HG02623 (cell line): Measurements from ENCODE around the gene PEX6.
"Not testable (repeated sequence)": the region's sequence is repeated elsewhere in the genome, so short reads cannot be mapped to it uniquely, and the experiment has no call there.

ENCODE experiments used
- ATAC-seq: cut with Tn5 transposase; IDR thresholded peaks from one replicate; pipeline ENCODE4 v1.9.1; 2021; ENCODE audit warnings: moderate library complexity; ENCODE audit not compliant: unreplicated experiment

Gene PEX6

DNA sequence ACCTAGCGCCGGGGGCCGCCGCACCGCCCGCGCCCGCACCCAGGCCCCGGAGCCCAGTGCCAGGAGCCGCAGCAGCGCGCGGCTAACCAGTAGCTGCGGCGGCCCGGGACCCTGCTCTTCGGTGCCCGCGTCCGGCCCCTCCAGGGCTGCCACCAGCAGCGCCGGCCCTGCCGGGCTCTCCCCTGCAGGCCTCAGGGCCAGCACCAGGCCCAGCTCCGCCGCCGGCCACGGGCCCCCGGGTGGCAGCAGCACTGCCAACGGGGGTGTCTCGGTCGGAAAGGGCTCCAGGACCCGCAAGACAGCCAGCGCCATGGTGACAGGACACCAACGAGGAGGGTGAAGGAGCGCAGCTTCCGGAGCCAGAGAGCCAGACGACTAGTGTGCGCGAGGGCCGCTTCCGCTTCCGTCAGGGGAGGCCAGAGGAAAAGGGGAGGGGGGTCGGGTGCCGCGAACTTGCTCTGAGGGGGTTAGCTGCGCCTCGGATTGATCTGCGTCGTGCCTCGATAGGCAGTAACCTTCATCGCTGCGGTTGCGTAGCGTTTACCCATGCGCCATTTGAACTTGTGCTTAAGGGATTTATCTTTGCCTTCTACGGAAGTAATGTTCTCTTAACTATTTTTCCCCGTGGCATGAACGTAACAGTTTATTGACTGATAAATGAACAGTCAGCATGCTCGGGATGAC is at the start of gene PEX6:
Gene PEX6, minus strand, starts transcription at position 343 of the 684 bp plus-strand sequence. Its CDS starts 31 bp downstream, at position 312.
- ATAC-seq: peak; percentile 85

DNA sequence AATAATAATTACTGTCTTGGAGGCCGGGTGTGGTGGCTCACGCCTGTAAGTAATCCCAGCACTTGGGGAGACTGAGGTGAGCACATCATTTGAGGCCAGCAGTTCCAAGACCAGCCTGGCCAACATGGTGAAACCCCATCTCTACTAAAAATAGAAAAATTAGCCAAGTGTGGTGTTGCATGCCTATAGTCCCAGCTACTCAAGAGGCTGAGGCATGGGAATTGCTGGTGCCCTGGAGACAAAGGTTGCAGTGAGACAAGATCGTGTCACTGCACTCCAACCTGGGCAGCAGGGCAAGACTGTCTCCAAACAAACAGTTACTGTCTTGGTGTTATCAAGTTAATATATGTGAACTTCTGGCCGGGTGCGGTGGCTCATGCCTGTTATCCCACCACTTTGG is 47.4 kb upstream of the PEX6 start:
- ATAC-seq: no peak

- no peak for ATAC-seq
Observed at GRCh38 chr6:43024436-43024835, 45.5 kb upstream of the PEX6 start.

- ATAC-seq: peak; percentile 79
Observed at GRCh38 chr6:43021270-43022047, 42.5 kb upstream of the PEX6 start, which contains the start of gene RRP36. Gene RRP36 (plus strand): TSS chr6:43021623. CDS start chr6:43021655, 32 bp downstream.

DNA sequence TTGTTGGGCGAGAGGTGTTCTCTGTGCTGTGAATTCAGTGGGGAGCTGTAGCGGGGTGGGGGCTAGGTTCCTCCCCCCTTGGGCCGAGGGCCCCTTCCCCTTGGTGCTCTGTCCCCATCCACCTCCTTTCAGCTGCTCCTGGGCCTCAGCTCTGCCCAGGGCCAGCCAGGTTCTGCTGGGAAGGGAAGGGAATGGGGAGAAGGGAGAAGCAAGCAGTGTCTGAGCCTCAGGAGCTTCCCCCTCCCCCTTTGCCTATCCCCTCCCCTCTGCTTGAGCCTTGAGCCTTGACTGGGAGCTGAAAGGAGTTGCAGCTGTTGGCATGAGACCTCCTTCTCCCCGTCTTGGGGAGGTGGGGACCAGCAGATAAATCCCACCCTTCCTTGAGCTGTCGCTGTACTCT is 41.9 kb upstream of the PEX6 start:
- ATAC-seq: no peak

- ATAC-seq: no peak
Observed at GRCh38 chr6:43020052-43020705, 41.2 kb upstream of the PEX6 start.

DNA sequence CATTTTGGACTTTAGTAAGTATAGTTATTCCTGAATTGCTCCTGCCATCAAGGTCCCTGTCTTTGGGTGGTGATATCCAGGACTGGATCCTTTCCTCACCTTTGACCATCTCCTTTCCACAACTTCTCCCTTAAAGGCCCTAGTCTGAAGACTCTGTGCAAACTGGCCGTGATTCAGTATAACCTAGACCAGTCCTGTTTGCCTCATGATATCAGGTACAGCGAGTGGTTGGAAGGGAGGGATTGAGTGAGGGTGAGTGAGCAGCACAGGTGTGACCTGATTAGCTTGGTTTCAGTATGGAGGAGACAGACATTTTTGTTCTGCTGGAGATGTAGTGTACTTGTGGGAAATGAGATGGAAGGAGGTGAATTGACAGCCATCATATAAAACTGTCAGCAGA is 40.2 kb upstream of the PEX6 start:
- no peak for ATAC-seq

GRCh38 chr6:43016943-43017334 is 38.0 kb upstream of the PEX6 start:
- no peak for ATAC-seq

- ATAC-seq: no peak
Observed at GRCh38 chr6:43016176-43016942, 37.4 kb upstream of the PEX6 start.

- ATAC-seq: no peak
Observed at GRCh38 chr6:43014434-43014909, 35.5 kb upstream of the PEX6 start.

DNA sequence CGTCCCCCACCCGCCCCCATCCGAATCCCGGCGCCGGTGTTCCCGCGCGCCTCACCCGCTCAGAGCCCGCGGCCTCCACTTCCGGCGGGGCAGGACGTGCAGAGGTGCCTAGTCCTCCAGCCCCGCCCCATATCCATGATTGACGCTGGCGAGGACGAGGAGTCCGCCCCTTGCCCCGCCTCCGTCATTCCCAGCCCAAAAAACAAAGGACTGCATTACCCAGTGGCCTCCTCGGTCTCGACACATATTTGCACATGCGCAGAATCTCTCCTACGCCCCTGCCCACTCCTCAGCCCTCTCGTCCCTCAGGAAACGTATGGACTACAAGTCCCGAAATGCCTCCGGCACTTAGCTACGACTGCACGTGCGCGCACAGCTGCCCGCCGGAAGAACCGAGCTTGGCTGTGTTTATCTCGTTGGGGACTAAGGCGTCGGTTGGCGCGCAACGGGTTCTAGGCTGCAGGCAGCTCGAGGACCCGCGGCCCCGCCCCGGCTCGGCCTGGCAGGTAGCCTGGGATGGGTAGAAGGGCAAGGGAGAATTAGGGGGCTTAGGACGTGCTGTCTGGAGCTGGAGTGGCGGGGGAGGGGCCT is 35.0 kb upstream of the PEX6 start, which contains the start of the genes KLHDC3 and MEA1:
Gene KLHDC3, plus strand, starts transcription at position 407 of the 591 bp plus-strand sequence. CDS start 2,944 bp downstream, outside the sequence.
Gene MEA1, minus strand, starts transcription at position 104 of the 591 bp plus-strand sequence. CDS start 133 bp downstream, outside the sequence.
- peak; percentile 87 for ATAC-seq

- peak; percentile 11 for ATAC-seq
Observed at GRCh38 chr6:43013097-43013842, 34.3 kb upstream of the PEX6 start.

DNA sequence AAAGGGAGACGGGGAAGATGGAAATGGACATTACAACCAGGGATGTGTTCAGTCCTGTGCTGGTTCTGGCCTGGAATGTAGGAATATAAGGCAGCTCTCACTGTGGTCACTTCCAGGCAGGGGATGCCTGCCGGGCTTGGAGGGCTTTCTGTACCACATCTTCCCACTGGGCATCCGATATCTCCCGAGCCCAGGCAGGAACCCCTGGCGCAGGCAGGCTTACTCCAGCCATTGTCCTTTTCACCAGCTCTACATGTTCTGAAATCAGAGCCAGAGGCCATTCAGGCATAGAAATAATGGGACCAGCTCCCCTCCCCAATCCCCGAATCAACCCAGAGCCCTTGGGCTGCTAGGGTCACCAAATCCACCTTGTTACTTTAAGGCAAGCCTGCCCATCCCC is 33.4 kb upstream of the PEX6 start:
- no peak for ATAC-seq

DNA sequence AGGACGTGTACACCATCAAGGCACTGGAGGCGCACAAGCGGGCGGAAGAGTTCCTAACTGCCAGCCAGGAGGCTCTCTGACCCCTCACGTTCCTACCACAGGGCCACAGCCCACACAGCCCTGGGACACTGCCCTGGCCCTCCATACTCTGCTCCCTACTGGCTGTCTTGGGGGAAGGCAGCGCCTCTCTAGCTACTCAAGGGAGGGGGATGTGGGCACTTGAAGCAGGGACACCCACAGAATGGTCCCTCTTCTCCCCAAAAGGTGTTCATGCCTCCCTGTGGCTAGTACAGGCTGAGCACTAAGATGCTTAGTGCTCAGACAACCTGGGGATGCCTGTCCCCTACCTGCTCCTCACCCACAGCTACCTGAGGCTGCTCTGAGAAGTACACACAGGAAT is 32.2 kb upstream of the PEX6 start:
- ATAC-seq: no peak

DNA sequence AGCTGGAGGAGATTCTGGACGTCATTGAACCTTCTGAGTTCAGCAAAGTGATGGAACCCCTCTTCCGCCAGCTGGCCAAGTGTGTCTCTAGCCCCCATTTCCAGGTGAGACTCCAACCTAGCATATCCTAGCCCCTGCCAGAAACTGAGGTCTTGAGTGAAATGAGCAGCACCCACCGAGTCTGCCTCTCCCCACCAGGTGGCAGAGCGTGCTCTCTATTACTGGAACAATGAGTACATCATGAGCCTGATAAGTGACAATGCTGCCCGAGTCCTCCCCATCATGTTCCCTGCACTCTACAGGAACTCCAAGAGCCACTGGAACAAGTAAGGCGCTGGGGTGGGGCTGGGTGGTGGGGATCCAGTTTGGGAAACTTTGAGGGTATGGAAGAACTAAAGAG is 30.1 kb upstream of the PEX6 start:
- no peak for ATAC-seq

GRCh38 chr6:43007126-43007525 is 28.1 kb upstream of the PEX6 start:
- ATAC-seq: no peak

GRCh38 chr6:43006251-43006650 is 27.3 kb upstream of the PEX6 start:
- ATAC-seq: no peak

DNA sequence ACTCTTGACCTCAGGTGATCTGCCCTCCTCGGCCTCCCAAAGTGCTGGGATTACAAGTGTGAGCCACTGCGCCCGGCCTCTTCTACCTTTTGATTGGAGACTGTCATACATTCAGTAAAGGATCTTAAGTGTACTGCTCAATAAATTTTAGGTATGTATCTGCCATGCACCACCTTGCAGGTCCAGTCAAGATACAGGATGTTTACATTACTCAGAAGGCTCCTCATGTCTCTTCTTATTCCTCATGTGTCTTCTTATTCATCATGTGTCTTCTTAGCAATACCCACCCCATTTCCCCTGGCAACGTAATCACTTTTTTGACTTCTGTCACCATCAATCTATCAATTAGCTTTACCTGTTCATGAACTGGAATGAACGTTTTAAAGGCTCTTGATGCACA is 26.9 kb upstream of the PEX6 start:
- ATAC-seq: no peak

DNA sequence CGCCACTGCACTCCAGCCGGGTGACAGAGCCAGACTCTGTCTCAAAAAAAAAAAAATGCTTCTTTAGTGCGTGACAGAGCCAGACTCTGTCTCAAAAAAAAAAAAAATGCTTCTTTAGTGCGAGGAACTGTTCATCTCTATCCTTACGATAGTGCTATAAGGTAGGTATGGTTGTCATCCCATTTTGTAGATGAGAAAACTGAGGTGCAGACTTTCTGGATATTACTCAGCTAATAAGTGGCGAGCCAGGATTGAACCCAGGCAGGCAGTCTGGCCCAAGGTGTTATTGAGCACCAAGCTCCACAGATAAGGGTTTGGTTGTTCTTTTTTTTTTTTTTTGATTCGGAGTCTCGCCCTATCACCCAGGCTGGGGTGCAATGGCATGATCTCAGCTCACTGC is 22.9 kb upstream of the PEX6 start:
- ATAC-seq: no peak

DNA sequence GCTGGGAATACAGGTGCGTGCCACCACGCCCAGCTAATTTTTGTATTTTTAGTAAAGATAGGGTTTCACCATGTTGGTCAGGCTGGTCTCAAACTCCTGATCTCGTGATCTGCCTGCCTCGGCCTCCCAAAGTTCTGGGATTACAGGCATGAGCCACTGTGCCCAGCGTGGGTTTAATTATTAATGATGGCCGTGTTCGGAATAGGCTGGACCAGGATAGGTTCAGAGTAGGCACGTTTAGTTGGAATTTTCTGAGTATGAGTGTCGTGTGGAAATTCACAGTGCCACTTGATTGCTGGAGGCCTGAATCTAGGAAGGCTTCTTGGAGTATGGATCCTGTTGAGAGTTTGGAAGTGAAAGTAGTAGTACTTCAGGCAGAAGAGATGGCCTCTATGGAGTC is 19.2 kb upstream of the PEX6 start:
- not testable (repeated sequence) for ATAC-seq
